Vagina (tissue), 2 donors: ENCODE data around the gene LRRC61. TPM values are rescaled to one million over a fixed set of nuclear protein-coding genes. Genes with fewer than 3 reads are reported as not detected.

Experiments used
- DNase-seq, 2 donors: peaks; one replicate each; pipeline ENCODE4 v3.0.0-alpha.2; 2017; ENCODE audit errors: extremely low spot score in 2 of 2
- H3K27ac ChIP-seq: fragments of 200-600 bp; sonication (generic); one replicate; pipeline ENCODE4 v1.5.1; 2019
- H3K27me3 ChIP-seq: fragments of 200-600 bp; sonication (generic); one replicate; pipeline ENCODE4 v1.5.1; 2019
- H3K36me3 ChIP-seq, 2 donors: fragments of 200-600 bp; sonication (generic); one replicate each; pipeline ENCODE4 v1.5.1; 2017 to 2019
- H3K4me1 ChIP-seq: fragments of 200-600 bp; sonication (generic); one replicate; pipeline ENCODE4 v1.5.1; 2019
- H3K4me3 ChIP-seq, 2 donors: fragments of 200-600 bp; sonication (generic); 1 replicate in 1 of 2; 2 replicates in 1 of 2; pipeline ENCODE4 v1.5.1; 2016 to 2019
- H3K9me3 ChIP-seq: fragments of 200-600 bp; sonication (generic); one replicate; pipeline ENCODE4 v1.5.1; 2019
- POLR2A ChIP-seq, 2 donors: fragments of 450-650 bp; IDR thresholded peaks; one replicate each; pipeline ENCODE4 v1.6.1; 2017; ENCODE audit warnings: antibody characterized with exemption in 2 of 2, mild to moderate bottlenecking in 2 of 2, moderate library complexity in 2 of 2
- POLR2AphosphoS5 ChIP-seq, 2 donors: sonication (generic); formaldehyde crosslinking; IDR thresholded peaks; one replicate each; pipeline ENCODE4 v1.9.0; 2017; ENCODE audit warnings: antibody characterized with exemption in 2 of 2, mild to moderate bottlenecking in 2 of 2, low read depth in 1 of 2; ENCODE audit not compliant: insufficient read depth in 1 of 2
- intact Hi-C: fragments of 100-400 bp; cut with DNase I; formaldehyde crosslinking; loops from one replicate; pipeline ENCODE4 v1.15.1; 2023
- total RNA-seq: library from RNA; depleted of rRNA; stranded (reverse); fragments of >200 nt; gene quantifications from one replicate; pipeline ENCODE4 v1.2.3, GENCODE V29; 2016
- TF ChIP-seq, protein P1 (sequence below), 3 experiments: fragments of 450-650 bp in 2 of 3; fragments of 200-600 bp in 1 of 3; sonication (generic) in 1 of 3; IDR thresholded peaks; one replicate each; pipeline ENCODE4 v1.5.1; 2017 to 2019; ENCODE audit warnings: antibody characterized with exemption in 3 of 3, mild to moderate bottlenecking in 2 of 3, moderate library complexity in 2 of 3

Gene LRRC61
- total RNA-seq, 1 donor from 2014 or later = 14.0 TPM

GRCh38 chr7:150359622-150360362 is 36.6 kb downstream of the LRRC61 start:
- DNase-seq = no peak
- TF ChIP-seq, protein P1, sequence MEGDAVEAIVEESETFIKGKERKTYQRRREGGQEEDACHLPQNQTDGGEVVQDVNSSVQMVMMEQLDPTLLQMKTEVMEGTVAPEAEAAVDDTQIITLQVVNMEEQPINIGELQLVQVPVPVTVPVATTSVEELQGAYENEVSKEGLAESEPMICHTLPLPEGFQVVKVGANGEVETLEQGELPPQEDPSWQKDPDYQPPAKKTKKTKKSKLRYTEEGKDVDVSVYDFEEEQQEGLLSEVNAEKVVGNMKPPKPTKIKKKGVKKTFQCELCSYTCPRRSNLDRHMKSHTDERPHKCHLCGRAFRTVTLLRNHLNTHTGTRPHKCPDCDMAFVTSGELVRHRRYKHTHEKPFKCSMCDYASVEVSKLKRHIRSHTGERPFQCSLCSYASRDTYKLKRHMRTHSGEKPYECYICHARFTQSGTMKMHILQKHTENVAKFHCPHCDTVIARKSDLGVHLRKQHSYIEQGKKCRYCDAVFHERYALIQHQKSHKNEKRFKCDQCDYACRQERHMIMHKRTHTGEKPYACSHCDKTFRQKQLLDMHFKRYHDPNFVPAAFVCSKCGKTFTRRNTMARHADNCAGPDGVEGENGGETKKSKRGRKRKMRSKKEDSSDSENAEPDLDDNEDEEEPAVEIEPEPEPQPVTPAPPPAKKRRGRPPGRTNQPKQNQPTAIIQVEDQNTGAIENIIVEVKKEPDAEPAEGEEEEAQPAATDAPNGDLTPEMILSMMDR (IDR thresholded peaks at IDR 0.05) = no peak
- TF ChIP-seq POLR2AphosphoS5 (IDR thresholded peaks at IDR 0.05; ENCODE audit: insufficient read depth in 1 of 2, low read depth in 1 of 2) (no peak), POLR2A (IDR thresholded peaks at IDR 0.05) (no peak)
- intact Hi-C loops = no loop called here

GRCh38 chr7:150360363-150361058 is 37.4 kb downstream of the LRRC61 start:
- H3K27me3 ChIP-seq = no peaks in the 10 kb centered on the region
- no peak for DNase-seq
- TF ChIP-seq POLR2A (IDR thresholded peaks at IDR 0.05) (no peak), POLR2AphosphoS5 (IDR thresholded peaks at IDR 0.05; ENCODE audit: insufficient read depth in 1 of 2, low read depth in 1 of 2) (no peak)
- TF ChIP-seq, protein P1 (IDR thresholded peaks at IDR 0.05) = no peak
- H3K36me3 ChIP-seq = no peaks in the 10 kb centered on the region
- no peak overlapping the region for H3K27ac ChIP-seq
- H3K4me1 ChIP-seq = peaks cover 4% of the 10 kb centered on the region
- H3K9me3 ChIP-seq = no peaks in the 10 kb centered on the region
- no peak overlapping the region for H3K4me3 ChIP-seq
- intact Hi-C loops = no loop called here

More at GRCh38 chr7:150359622-150360362, 36.6 kb downstream of the LRRC61 start:
- no peaks in the 10 kb centered on the region for H3K27me3 ChIP-seq
- no peaks in the 10 kb centered on the region for H3K36me3 ChIP-seq
- H3K27ac ChIP-seq = no peak overlapping the region
- no peaks in the 10 kb centered on the region for H3K9me3 ChIP-seq
- H3K4me3 ChIP-seq = no peak overlapping the region
- peaks cover 4% of the 10 kb centered on the region for H3K4me1 ChIP-seq

- intact Hi-C loops = no loop called here
- no peak overlapping the region for H3K27ac ChIP-seq
Observed at GRCh38 chr7:150361402-150361801, 38.2 kb downstream of the LRRC61 start.

GRCh38 chr7:150361807-150362621 is 38.9 kb downstream of the LRRC61 start:
- no peaks in the 10 kb centered on the region for H3K27me3 ChIP-seq
- no peaks in the 10 kb centered on the region for H3K36me3 ChIP-seq
- no peak overlapping the region for H3K27ac ChIP-seq
- DNase-seq = no peak
- H3K4me1 ChIP-seq = peaks cover 4% of the 10 kb centered on the region
- H3K9me3 ChIP-seq = no peaks in the 10 kb centered on the region
- TF ChIP-seq, protein P1 (IDR thresholded peaks at IDR 0.05) = no peak
- no peak for TF ChIP-seq POLR2A (IDR thresholded peaks at IDR 0.05)
- no peak for TF ChIP-seq POLR2AphosphoS5 (IDR thresholded peaks at IDR 0.05; ENCODE audit: insufficient read depth in 1 of 2, low read depth in 1 of 2)
- H3K4me3 ChIP-seq = no peak overlapping the region
- intact Hi-C loops = no loop called here

More at GRCh38 chr7:150361402-150361801, 38.2 kb downstream of the LRRC61 start:
- DNase-seq = no peak
- TF ChIP-seq POLR2A (IDR thresholded peaks at IDR 0.05) (no peak), POLR2AphosphoS5 (IDR thresholded peaks at IDR 0.05; ENCODE audit: insufficient read depth in 1 of 2, low read depth in 1 of 2) (no peak)
- TF ChIP-seq, protein P1 (IDR thresholded peaks at IDR 0.05) = no peak
- Histone ChIP-seq H3K36me3 (no peaks in the 10 kb centered on the region), H3K27me3 (no peaks in the 10 kb centered on the region), H3K4me3 (no peak overlapping the region), H3K4me1 (peaks cover 4% of the 10 kb centered on the region), H3K9me3 (no peaks in the 10 kb centered on the region)
